ENCODE results near the gene ASPG. TPM values are rescaled to one million over a fixed set of nuclear protein-coding genes. Genes with fewer than 3 reads are reported as not detected.

ASPG gene
- total RNA-seq, 2 experiments from 2014 or later: not detected

DNA sequence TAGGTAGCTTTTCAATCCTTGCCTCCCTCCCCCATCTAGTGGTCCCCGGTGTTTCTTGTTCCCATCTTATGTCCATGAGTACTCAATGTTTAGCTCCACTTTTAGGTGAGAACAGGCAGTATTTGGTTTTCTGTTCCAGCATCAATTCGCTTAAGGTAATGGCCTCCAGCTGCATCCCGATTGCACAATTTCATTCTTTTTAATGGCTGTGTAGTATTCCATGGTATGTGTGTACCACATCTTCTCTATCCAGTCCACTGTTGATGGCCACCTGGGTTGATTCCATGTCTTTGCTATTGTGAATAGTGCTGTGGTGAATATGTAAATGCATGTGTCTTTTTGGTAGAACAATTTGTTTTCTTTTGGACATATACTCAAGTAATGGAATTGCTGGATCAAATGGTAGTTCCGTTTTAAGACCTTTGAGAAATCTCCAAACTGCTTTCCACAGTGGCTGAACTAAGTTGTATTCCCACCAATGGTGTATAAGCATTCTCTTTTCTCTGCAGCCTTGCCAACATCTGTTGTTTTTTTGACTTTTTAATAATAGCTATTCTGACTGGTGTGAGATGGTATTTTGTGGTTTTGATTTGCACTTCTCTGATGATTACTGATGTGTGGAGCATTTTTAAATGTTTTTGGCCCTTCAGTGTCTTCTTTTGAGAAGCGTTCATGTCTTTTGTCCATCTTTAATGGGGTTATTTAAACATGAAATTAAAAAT is 34.2 kb upstream of the ASPG start:
- no peak overlapping the region for H3K4me3 ChIP-seq (ENCODE audit: low read depth, low read length, poor library complexity, severe bottlenecking)
- ChIA-PET CTCF (ENCODE audit: unreplicated experiment) (no interaction called here), POLR2A (no interaction called here)
- intact Hi-C loops (cut with micrococcal nuclease; ENCODE audit: unreplicated experiment): no loop called here
- no peaks in the 10 kb centered on the region for H4K20me1 ChIP-seq (ENCODE audit: insufficient read depth, low read length)
- DNase-seq (ENCODE audit: low spot score): no peak
- BruUV-seq (replicated peaks): no TSS peak
- H3K79me2 ChIP-seq (ENCODE audit: insufficient read depth, low read depth, low read length): no peaks in the 10 kb centered on the region
- H2AFZ ChIP-seq (ENCODE audit: low read length): no peak overlapping the region
- no peaks in the 10 kb centered on the region for H3K36me3 ChIP-seq (ENCODE audit: insufficient read depth, low read length)
- H3K4me2 ChIP-seq (ENCODE audit: low read length): no peak overlapping the region
- TF ChIP-seq CTCF (conservative IDR thresholded peaks at IDR 0.05; ENCODE audit: low read length) (no peak), EZH2phosphoT487 (IDR thresholded peaks at IDR 0.05; ENCODE audit: borderline replicate concordance, low read depth, low read length) (no peak)
- no peak overlapping the region for H3K27ac ChIP-seq (ENCODE audit: low read depth, low read length, poor library complexity, severe bottlenecking)
- no peaks in the 10 kb centered on the region for H3K4me1 ChIP-seq (ENCODE audit: insufficient read depth, low read length, poor library complexity, severe bottlenecking)
- H3K9me3 ChIP-seq (ENCODE audit: low read length): no peaks in the 10 kb centered on the region
- H3K9me2 ChIP-seq (ENCODE audit: insufficient read depth, low read length): no peaks in the 10 kb centered on the region

GRCh38 chr14:104054222-104054905 is 31.1 kb upstream of the ASPG start:
- Histone ChIP-seq H3K36me3 (ENCODE audit: insufficient read depth, low read length) (no peaks in the 10 kb centered on the region), H3K4me2 (ENCODE audit: low read length) (no peak overlapping the region), H3K4me3 (ENCODE audit: low read depth, low read length, poor library complexity, severe bottlenecking) (no peak overlapping the region), H3K79me2 (ENCODE audit: insufficient read depth, low read depth, low read length) (no peaks in the 10 kb centered on the region), H3K4me1 (ENCODE audit: insufficient read depth, low read length, poor library complexity, severe bottlenecking) (no peaks in the 10 kb centered on the region), H3K9me2 (ENCODE audit: insufficient read depth, low read length) (no peaks in the 10 kb centered on the region), H2AFZ (ENCODE audit: low read length) (no peak overlapping the region), H3K9me3 (ENCODE audit: low read length) (no peaks in the 10 kb centered on the region), H3K27ac (ENCODE audit: low read depth, low read length, poor library complexity, severe bottlenecking) (no peak overlapping the region), H4K20me1 (ENCODE audit: insufficient read depth, low read length) (no peaks in the 10 kb centered on the region)
- no peak for DNase-seq (ENCODE audit: low spot score)
- intact Hi-C loops (cut with micrococcal nuclease; ENCODE audit: unreplicated experiment): no loop called here
- ChIA-PET CTCF (ENCODE audit: unreplicated experiment) (no interaction called here), POLR2A (no interaction called here)
- no peak for TF ChIP-seq CTCF (conservative IDR thresholded peaks at IDR 0.05; ENCODE audit: low read length)
- TF ChIP-seq EZH2phosphoT487 (IDR thresholded peaks at IDR 0.05; ENCODE audit: borderline replicate concordance, low read depth, low read length): no peak
- BruUV-seq (replicated peaks): no TSS peak

DNA sequence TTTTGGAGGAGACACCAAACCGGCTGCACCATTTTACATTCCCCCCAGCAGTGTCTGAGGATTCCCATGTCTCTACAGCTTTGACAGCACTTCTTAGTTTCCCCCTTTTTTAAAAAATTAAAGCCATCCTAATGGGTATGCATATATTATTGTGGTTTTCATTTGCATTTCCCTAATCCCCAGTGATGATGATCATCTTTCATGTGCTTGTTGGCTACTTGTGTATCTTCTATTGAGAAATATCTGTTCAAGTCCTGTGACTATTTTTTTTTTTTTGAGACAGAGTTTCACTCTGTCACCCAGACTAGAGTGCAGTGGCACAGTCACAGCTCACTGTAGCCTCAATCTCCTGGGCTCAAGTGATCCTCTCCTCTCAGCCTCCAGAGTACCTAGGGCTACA is 23.2 kb upstream of the ASPG start:
- no TSS peak for BruUV-seq (replicated peaks)
- Histone ChIP-seq H2AFZ (ENCODE audit: low read length) (no peak overlapping the region), H3K9me2 (ENCODE audit: insufficient read depth, low read length) (no peaks in the 10 kb centered on the region), H3K27ac (ENCODE audit: low read depth, low read length, poor library complexity, severe bottlenecking) (no peak overlapping the region), H3K79me2 (ENCODE audit: insufficient read depth, low read depth, low read length) (no peaks in the 10 kb centered on the region), H3K9me3 (ENCODE audit: low read length) (0 out of 2 replicates have a peak, but pooled peaks cover 7% of the 10 kb centered on the region), H3K4me1 (ENCODE audit: insufficient read depth, low read length, poor library complexity, severe bottlenecking) (no peaks in the 10 kb centered on the region), H4K20me1 (ENCODE audit: insufficient read depth, low read length) (no peaks in the 10 kb centered on the region), H3K4me2 (ENCODE audit: low read length) (no peak overlapping the region), H3K36me3 (ENCODE audit: insufficient read depth, low read length) (no peaks in the 10 kb centered on the region), H3K4me3 (ENCODE audit: low read depth, low read length, poor library complexity, severe bottlenecking) (no peak overlapping the region)
- no peak for TF ChIP-seq CTCF (conservative IDR thresholded peaks at IDR 0.05; ENCODE audit: low read length)
- TF ChIP-seq EZH2phosphoT487 (IDR thresholded peaks at IDR 0.05; ENCODE audit: borderline replicate concordance, low read depth, low read length): no peak
- ChIA-PET CTCF (ENCODE audit: unreplicated experiment) (no interaction called here), POLR2A (no interaction called here)
- no peak for DNase-seq (ENCODE audit: low spot score)
- intact Hi-C loops (cut with micrococcal nuclease; ENCODE audit: unreplicated experiment): no loop called here

Measured in OCI-LY7 (cell line).